ENCODE data around the gene KATNIP. TPM values are rescaled to one million over a fixed set of nuclear protein-coding genes. Genes with fewer than 3 reads are reported as not detected.
A peak's percentile ranks its signal among the peaks of the same experiment; 100 is the strongest.

Gene KATNIP
- total and polyA plus RNA-seq, 2 donors (not counting 1 experiment from before 2014, with no cell fraction given), result 11.4 to 22.8 TPM

GRCh38 chr16:27572711-27573110 lies 22.8 kb downstream of the KATNIP start:
- no peak overlapping the region for H3K27ac ChIP-seq (ENCODE audit: insufficient read depth, low read length)
- no peaks in the 10 kb centered on the region for H3K4me1 ChIP-seq (ENCODE audit: control insufficient read depth, extremely low read depth, insufficient read depth, low read length)
- H4K20me1 ChIP-seq (ENCODE audit: control insufficient read depth, extremely low read depth, insufficient read depth, low read length), result no peaks in the 10 kb centered on the region
- no peak overlapping the region for H2AFZ ChIP-seq (ENCODE audit: low read length)
- H3K9me3 ChIP-seq (ENCODE audit: control insufficient read depth, insufficient read depth, low read depth, low read length), result no peaks in the 10 kb centered on the region
- no peaks in the 10 kb centered on the region for H3K79me2 ChIP-seq (ENCODE audit: control insufficient read depth, insufficient read depth, low read length)
- H3K36me3 ChIP-seq (ENCODE audit: control insufficient read depth, insufficient read depth, low read length), result no peaks in the 10 kb centered on the region
- H3K4me2 ChIP-seq (ENCODE audit: extremely low read depth, insufficient read depth, low read length), result no peak overlapping the region
- no peak overlapping the region for H3K9ac ChIP-seq (ENCODE audit: insufficient read depth, low read length)
- no peaks in the 10 kb centered on the region for H3K27me3 ChIP-seq (ENCODE audit: control insufficient read depth, insufficient read depth, low read length)
- no peak for TF ChIP-seq CTCF (conservative IDR thresholded peaks at IDR 0.05 in 1 of 2, IDR thresholded peaks at IDR 0.05 in 1 of 2; ENCODE audit: low read depth in 1 of 2, low read length in 2 of 2)
- no peak for TF ChIP-seq EZH2 (IDR thresholded peaks at IDR 0.05; ENCODE audit: low read length, missing control alignments)
- no peak overlapping the region for H3K4me3 ChIP-seq (replicated peaks in 1 of 4; ENCODE audit: control extremely low read depth in 1 of 4, insufficient read depth in 1 of 4, low read depth in 3 of 4, low read length in 4 of 4)
- peak in 1 of 2 donors; percentile 19 for DNase-seq (ENCODE audit: low read depth in 2 of 2)

GRCh38 chr16:27576729-27577128 lies 26.8 kb downstream of the KATNIP start:
- no peak overlapping the region for H2AFZ ChIP-seq (ENCODE audit: low read length)
- no peak overlapping the region for H3K4me2 ChIP-seq (ENCODE audit: extremely low read depth, insufficient read depth, low read length)
- H3K27me3 ChIP-seq (ENCODE audit: control insufficient read depth, insufficient read depth, low read length), result no peaks in the 10 kb centered on the region
- H3K4me3 ChIP-seq (replicated peaks in 1 of 4; ENCODE audit: control extremely low read depth in 1 of 4, insufficient read depth in 1 of 4, low read depth in 3 of 4, low read length in 4 of 4), result no peak overlapping the region
- H3K9ac ChIP-seq (ENCODE audit: insufficient read depth, low read length), result no peak overlapping the region
- TF ChIP-seq CTCF (conservative IDR thresholded peaks at IDR 0.05 in 1 of 2, IDR thresholded peaks at IDR 0.05 in 1 of 2; ENCODE audit: low read depth in 1 of 2, low read length in 2 of 2) (no peak), EZH2 (IDR thresholded peaks at IDR 0.05; ENCODE audit: low read length, missing control alignments) (no peak)
- H3K79me2 ChIP-seq (ENCODE audit: control insufficient read depth, insufficient read depth, low read length), result no peaks in the 10 kb centered on the region
- no peak for DNase-seq (ENCODE audit: low read depth in 2 of 2)
- H3K36me3 ChIP-seq (ENCODE audit: control insufficient read depth, insufficient read depth, low read length), result no peaks in the 10 kb centered on the region
- no peak overlapping the region for H3K27ac ChIP-seq (ENCODE audit: insufficient read depth, low read length)
- H3K4me1 ChIP-seq (ENCODE audit: control insufficient read depth, extremely low read depth, insufficient read depth, low read length), result peaks cover 6% of the 10 kb centered on the region
- H4K20me1 ChIP-seq (ENCODE audit: control insufficient read depth, extremely low read depth, insufficient read depth, low read length), result no peaks in the 10 kb centered on the region
- no peaks in the 10 kb centered on the region for H3K9me3 ChIP-seq (ENCODE audit: control insufficient read depth, insufficient read depth, low read depth, low read length)

- no peak overlapping the region for H2AFZ ChIP-seq (ENCODE audit: low read length)
- no peaks in the 10 kb centered on the region for H3K36me3 ChIP-seq (ENCODE audit: control insufficient read depth, insufficient read depth, low read length)
- peak overlapping the region; percentile 34 for H3K4me2 ChIP-seq (ENCODE audit: extremely low read depth, insufficient read depth, low read length)
- H3K27ac ChIP-seq (ENCODE audit: insufficient read depth, low read length), result peak overlapping the region; percentile 27
- H4K20me1 ChIP-seq (ENCODE audit: control insufficient read depth, extremely low read depth, insufficient read depth, low read length), result no peaks in the 10 kb centered on the region
- peaks cover 6% of the 10 kb centered on the region for H3K4me1 ChIP-seq (ENCODE audit: control insufficient read depth, extremely low read depth, insufficient read depth, low read length)
- H3K79me2 ChIP-seq (ENCODE audit: control insufficient read depth, insufficient read depth, low read length), result no peaks in the 10 kb centered on the region
- TF ChIP-seq CTCF (conservative IDR thresholded peaks at IDR 0.05 in 1 of 2, IDR thresholded peaks at IDR 0.05 in 1 of 2; ENCODE audit: low read depth in 1 of 2, low read length in 2 of 2), result no peak
- no peak for TF ChIP-seq EZH2 (IDR thresholded peaks at IDR 0.05; ENCODE audit: low read length, missing control alignments)
- DNase-seq (ENCODE audit: low read depth in 2 of 2), result peak; percentile 12 to 42
- no peaks in the 10 kb centered on the region for H3K9me3 ChIP-seq (ENCODE audit: control insufficient read depth, insufficient read depth, low read depth, low read length)
- no peak overlapping the region for H3K4me3 ChIP-seq (replicated peaks in 1 of 4; ENCODE audit: control extremely low read depth in 1 of 4, insufficient read depth in 1 of 4, low read depth in 3 of 4, low read length in 4 of 4)
- H3K27me3 ChIP-seq (ENCODE audit: control insufficient read depth, insufficient read depth, low read length), result no peaks in the 10 kb centered on the region
- H3K9ac ChIP-seq (ENCODE audit: insufficient read depth, low read length), result no peak overlapping the region
Measured at GRCh38 chr16:27579087-27579980, 29.4 kb downstream of the KATNIP start.

All from fibroblast of lung (primary cell).